CD4-positive, alpha-beta memory T cell (primary cell): ENCODE measurements around the gene NUMA1. TPM values are rescaled to one million over a fixed set of nuclear protein-coding genes. Genes with fewer than 3 reads are reported as not detected.
A peak's percentile ranks its signal among the peaks of the same experiment; 100 is the strongest.

ENCODE experiments used
- CTCF ChIA-PET: fragments of 350-600 bp; sonication (Branson Sonifier 250); formaldehyde crosslinking; loops from one replicate; lab custom pipeline; 2021; ENCODE audit warnings: inconsistent platforms; ENCODE audit not compliant: partially characterized antibody; lab: Charles Lee
- POLR2A ChIA-PET: fragments of 350-600 bp; sonication (Branson Sonifier 250); formaldehyde crosslinking; loops from one replicate; lab custom pipeline; 2021; ENCODE audit not compliant: partially characterized antibody; lab: Charles Lee
- DNase-seq, 5 donors: peaks; one replicate each; pipeline versions ENCODE4 v3.0.0 to v3.0.0-alpha.2; 2020 to 2022; ENCODE audit warnings: mixed read lengths in 1 of 5
- H3K27ac ChIP-seq: one replicate; pipeline ENCODE4 v1.7.0; 2013; ENCODE audit warnings: low read depth, low read length
- H3K27me3 ChIP-seq: 2 replicates; pipeline ENCODE4 v1.7.0; 2013; ENCODE audit warnings: mild to moderate bottlenecking, low read length, moderate library complexity; ENCODE audit not compliant: insufficient read depth
- H3K36me3 ChIP-seq: 2 replicates; pipeline ENCODE4 v1.7.0; 2013; ENCODE audit warnings: mild to moderate bottlenecking, low read length, moderate library complexity; ENCODE audit not compliant: insufficient read depth
- H3K4me1 ChIP-seq: 2 replicates; pipeline ENCODE4 v1.7.0; 2013; ENCODE audit warnings: mild to moderate bottlenecking, low read length, moderate library complexity; ENCODE audit not compliant: insufficient read depth
- H3K4me3 ChIP-seq, 2 donors: one replicate each; pipeline ENCODE4 v1.7.0; 2013; ENCODE audit warnings: low read length in 2 of 2, mild to moderate bottlenecking in 1 of 2
- H3K9me3 ChIP-seq, 2 donors: one replicate each; pipeline ENCODE4 v1.7.0; 2013; ENCODE audit warnings: low read length in 2 of 2, control low read depth in 1 of 2; ENCODE audit not compliant: control insufficient read depth in 1 of 2
- H3K27ac Mint-ChIP-seq, 7 donors: one replicate each; pipeline ENCODE4 v1.8.0; 2020 to 2021; ENCODE audit warnings: mixed read lengths in 7 of 7, mild to moderate bottlenecking in 6 of 7, inconsistent platforms in 3 of 7, moderate library complexity in 3 of 7
- H3K27me3 Mint-ChIP-seq, 2 donors: one replicate each; pipeline ENCODE4 v1.8.0; 2020 to 2021; ENCODE audit warnings: mixed read lengths in 2 of 2
- H3K36me3 Mint-ChIP-seq, 2 donors: one replicate each; pipeline ENCODE4 v1.8.0; 2020 to 2021; ENCODE audit warnings: mixed read lengths in 2 of 2, inconsistent platforms in 1 of 2, mild to moderate bottlenecking in 1 of 2
- H3K4me1 Mint-ChIP-seq, 4 donors: one replicate each; pipeline ENCODE4 v1.8.0; 2020 to 2021; ENCODE audit warnings: mixed read lengths in 4 of 4, mild to moderate bottlenecking in 1 of 4
- H3K4me3 Mint-ChIP-seq, 8 donors: one replicate each; pipeline ENCODE4 v1.8.0; 2020 to 2021; ENCODE audit warnings: mixed read lengths in 8 of 8, mild to moderate bottlenecking in 7 of 8, moderate library complexity in 6 of 8, inconsistent platforms in 3 of 8
- H3K9me3 Mint-ChIP-seq, 8 donors: one replicate each; pipeline ENCODE4 v1.8.0; 2020 to 2021; ENCODE audit warnings: mixed read lengths in 8 of 8, mild to moderate bottlenecking in 5 of 8, inconsistent platforms in 3 of 8, moderate library complexity in 1 of 8
- intact Hi-C: fragments of 100-400 bp; cut with micrococcal nuclease; formaldehyde crosslinking; loops from one replicate; pipeline ENCODE4 v1.15.1; 2023
- polyA plus RNA-seq, 2 donors: library from polyadenylated mRNA; unstranded; fragments of 300-500 nt; fragmentation: Illumina TruSeq; gene quantifications; one replicate each; pipeline ENCODE4 v1.2.3, GENCODE V29; 2021
- total RNA-seq, 2 experiments: library from RNA; stranded (reverse); gene quantifications; one replicate each; pipeline ENCODE4 v1.2.3, GENCODE V29; 2021

NUMA1 gene
- total and polyA plus RNA-seq, 4 experiments from 2014 or later, result 4.0 to 380 (median 238) TPM

GRCh38 chr11:71977090-71977489 is 103.3 kb downstream of the NUMA1 start:
- Histone ChIP-seq H3K27ac (no peak overlapping the region), H3K4me1 (no peaks in the 10 kb centered on the region), H3K9me3 (no peaks in the 10 kb centered on the region), H3K27me3 (no peaks in the 10 kb centered on the region), H3K4me3 (no peak overlapping the region), H3K36me3 (peaks cover 3% of the 10 kb centered on the region)
- Mint-ChIP-seq H3K4me1 (peaks cover 0 to 3% (median 2%) of the 10 kb centered on the region in 4 donors), H3K9me3 (no peaks in the 10 kb centered on the region), H3K36me3 (peaks cover 0 to 29% of the 10 kb centered on the region in 2 donors), H3K4me3 (no peak overlapping the region), H3K27me3 (no peaks in the 10 kb centered on the region), H3K27ac (no peak overlapping the region)
- DNase-seq, result no peak
- ChIA-PET CTCF (interaction anchor here (0.6 to 4.5 kb wide), 41 partner anchors 9 to 472 kb away, joined by 3 to 75 read pairs (median 5); partner anchors contain the start of genes IL18BP, RNF121 and XNDC1N), POLR2A (interaction anchor here (0.7 to 0.9 kb wide), 2 partner anchors 9 to 22 kb away, joined by 3 to 6 read pairs; partner anchors contain the start of gene IL18BP)
- intact Hi-C loops, result loop anchor here (1.0 kb wide), 4 partner anchors 114 to 454 kb away; no protein-coding TSS in a partner anchor

GRCh38 chr11:71976551-71976950 is 103.8 kb downstream of the NUMA1 start:
- ChIA-PET CTCF (interaction anchor here (0.6 to 4.5 kb wide), 30 partner anchors 8 to 473 kb away, joined by 3 to 75 read pairs (median 6); partner anchors contain the start of genes IL18BP, RNF121 and XNDC1N), POLR2A (interaction anchor here (0.7 to 0.9 kb wide), 2 partner anchors 9 to 22 kb away, joined by 3 to 6 read pairs; partner anchors contain the start of gene IL18BP)
- Histone ChIP-seq H3K4me1 (no peaks in the 10 kb centered on the region), H3K36me3 (peaks cover 3% of the 10 kb centered on the region), H3K27me3 (no peaks in the 10 kb centered on the region), H3K9me3 (no peaks in the 10 kb centered on the region), H3K4me3 (no peak overlapping the region), H3K27ac (no peak overlapping the region)
- Mint-ChIP-seq H3K36me3 (peaks cover 0 to 31% of the 10 kb centered on the region in 2 donors), H3K27me3 (no peaks in the 10 kb centered on the region), H3K9me3 (no peaks in the 10 kb centered on the region), H3K27ac (no peak overlapping the region), H3K4me1 (peaks cover 0 to 3% (median 2%) of the 10 kb centered on the region in 4 donors), H3K4me3 (no peak overlapping the region)
- intact Hi-C loops, result no loop called here
- DNase-seq, result no peak

GRCh38 chr11:71971680-71972079 is 108.7 kb downstream of the NUMA1 start:
- CTCF ChIA-PET, result no interaction called here
- Mint-ChIP-seq H3K27ac (peak overlapping the region in 1 of 7 donors; percentile 53), H3K27me3 (no peaks in the 10 kb centered on the region), H3K9me3 (no peaks in the 10 kb centered on the region), H3K4me1 (peaks cover 0 to 3% (median 0%) of the 10 kb centered on the region in 4 donors), H3K4me3 (no peak overlapping the region), H3K36me3 (peaks cover 5 to 25% of the 10 kb centered on the region in 2 donors)
- POLR2A ChIA-PET, result no interaction called here
- Histone ChIP-seq H3K36me3 (no peaks in the 10 kb centered on the region), H3K27ac (no peak overlapping the region), H3K27me3 (no peaks in the 10 kb centered on the region), H3K9me3 (no peaks in the 10 kb centered on the region), H3K4me3 (no peak overlapping the region), H3K4me1 (no peaks in the 10 kb centered on the region)
- no peak for DNase-seq
- intact Hi-C loops, result no loop called here

GRCh38 chr11:71964641-71965040 is 115.7 kb downstream of the NUMA1 start:
- Histone ChIP-seq H3K9me3 (no peaks in the 10 kb centered on the region), H3K27ac (no peak overlapping the region), H3K36me3 (peaks cover 14% of the 10 kb centered on the region), H3K4me1 (no peaks in the 10 kb centered on the region), H3K27me3 (no peaks in the 10 kb centered on the region), H3K4me3 (no peak overlapping the region)
- POLR2A ChIA-PET, result no interaction called here
- Mint-ChIP-seq H3K4me3 (no peak overlapping the region), H3K36me3 (peaks cover 25 to 42% of the 10 kb centered on the region in 2 donors), H3K27ac (no peak overlapping the region), H3K9me3 (peaks cover 0 to 5% (median 0%) of the 10 kb centered on the region in 8 donors), H3K4me1 (peaks cover 0 to 4% (median 1%) of the 10 kb centered on the region in 4 donors), H3K27me3 (no peaks in the 10 kb centered on the region)
- intact Hi-C loops, result no loop called here
- no peak for DNase-seq
- CTCF ChIA-PET, result interaction anchor here (1.2 to 1.4 kb wide), 3 partner anchors 12 to 180 kb away, joined by 3 to 6 read pairs (median 4); no protein-coding TSS in a partner anchor

- Mint-ChIP-seq H3K4me3 (no peak overlapping the region), H3K4me1 (peaks cover 0 to 4% (median 1%) of the 10 kb centered on the region in 4 donors), H3K9me3 (peaks cover 0 to 5% (median 0%) of the 10 kb centered on the region in 8 donors), H3K27me3 (no peaks in the 10 kb centered on the region), H3K27ac (peak overlapping the region in 1 of 7 donors; percentile 64), H3K36me3 (peaks cover 25 to 42% of the 10 kb centered on the region in 2 donors)
- Histone ChIP-seq H3K27me3 (no peaks in the 10 kb centered on the region), H3K9me3 (no peaks in the 10 kb centered on the region), H3K36me3 (peaks cover 14% of the 10 kb centered on the region), H3K4me3 (no peak overlapping the region), H3K27ac (no peak overlapping the region), H3K4me1 (no peaks in the 10 kb centered on the region)
- ChIA-PET CTCF (no interaction called here), POLR2A (no interaction called here)
- DNase-seq, result no peak
- intact Hi-C loops, result no loop called here
Observed at GRCh38 chr11:71963468-71963867, 116.9 kb downstream of the NUMA1 start.

- H3K27me3 Mint-ChIP-seq, result no peaks in the 10 kb centered on the region
- peaks cover 20 to 40% of the 10 kb centered on the region in 2 donors for H3K36me3 Mint-ChIP-seq
- ChIA-PET CTCF (no interaction called here), POLR2A (no interaction called here)
- no peak for DNase-seq
- H3K4me3 ChIP-seq, result no peak overlapping the region
- peaks cover 0 to 7% (median 1%) of the 10 kb centered on the region in 4 donors for H3K4me1 Mint-ChIP-seq
- no peak overlapping the region for H3K27ac ChIP-seq
- H3K9me3 Mint-ChIP-seq, result peaks cover 0 to 5% (median 0%) of the 10 kb centered on the region in 8 donors
- no peaks in the 10 kb centered on the region for H3K4me1 ChIP-seq
- peak overlapping the region in 2 of 7 donors; percentile 65 to 77 for H3K27ac Mint-ChIP-seq
- intact Hi-C loops, result no loop called here
- H3K27me3 ChIP-seq, result no peaks in the 10 kb centered on the region
- no peak overlapping the region for H3K4me3 Mint-ChIP-seq
- H3K9me3 ChIP-seq, result no peaks in the 10 kb centered on the region
- H3K36me3 ChIP-seq, result peaks cover 14% of the 10 kb centered on the region
Observed at GRCh38 chr11:71962428-71963038, 117.8 kb downstream of the NUMA1 start.

GRCh38 chr11:71955898-71956456 is 124.4 kb downstream of the NUMA1 start:
- Histone ChIP-seq H3K9me3 (no peaks in the 10 kb centered on the region), H3K27ac (no peak overlapping the region), H3K36me3 (peaks cover 9% of the 10 kb centered on the region), H3K4me3 (no peak overlapping the region), H3K4me1 (no peaks in the 10 kb centered on the region), H3K27me3 (no peaks in the 10 kb centered on the region)
- Mint-ChIP-seq H3K27ac (peak overlapping the region in 3 of 7 donors; percentile 19 to 74 (median 32)), H3K4me3 (no peak overlapping the region), H3K4me1 (peaks cover 13 to 35% (median 22%) of the 10 kb centered on the region in 4 donors), H3K9me3 (peaks cover 0 to 3% (median 0%) of the 10 kb centered on the region in 8 donors), H3K36me3 (peaks cover 9 to 12% of the 10 kb centered on the region in 2 donors), H3K27me3 (no peaks in the 10 kb centered on the region)
- ChIA-PET CTCF (interaction anchor here (1.8 kb wide), 1 partner anchor 21 kb away, joined by 9 read pairs; no protein-coding TSS in a partner anchor), POLR2A (no interaction called here)
- intact Hi-C loops, result no loop called here
- no peak for DNase-seq
